Osteocyte (in vitro differentiated cells): ENCODE measurements around the gene C5orf58. TPM values are rescaled to one million over a fixed set of nuclear protein-coding genes. Genes with fewer than 3 reads are reported as not detected.

ENCODE experiments used
- DNase-seq: peaks from one replicate; pipeline ENCODE4 v3.0.0; 2021; ENCODE audit warnings: mixed read lengths; ENCODE audit not compliant: unreplicated experiment; ENCODE audit errors: extremely low spot score
- H3K27ac Mint-ChIP-seq: one replicate; pipeline ENCODE4 v1.8.0; 2021; ENCODE audit warnings: mild to moderate bottlenecking, mixed read lengths; ENCODE audit not compliant: unreplicated experiment
- H3K27me3 Mint-ChIP-seq: one replicate; pipeline ENCODE4 v1.8.0; 2021; ENCODE audit warnings: mixed read lengths; ENCODE audit not compliant: unreplicated experiment
- H3K36me3 Mint-ChIP-seq: one replicate; pipeline ENCODE4 v1.8.0; 2021; ENCODE audit warnings: mixed read lengths; ENCODE audit not compliant: unreplicated experiment
- H3K4me1 Mint-ChIP-seq: one replicate; pipeline ENCODE4 v1.8.0; 2021; ENCODE audit warnings: mixed read lengths; ENCODE audit not compliant: unreplicated experiment
- H3K4me3 Mint-ChIP-seq: one replicate; pipeline ENCODE4 v1.8.0; 2021; ENCODE audit warnings: mild to moderate bottlenecking, moderate library complexity, mixed read lengths; ENCODE audit not compliant: unreplicated experiment
- H3K9me3 Mint-ChIP-seq: one replicate; pipeline ENCODE4 v1.8.0; 2021; ENCODE audit warnings: mixed read lengths; ENCODE audit not compliant: unreplicated experiment
- CTCF ChIP-seq: fragments of 200-600 bp; sonication (generic); IDR thresholded peaks from 2 replicates; pipeline ENCODE4 v1.5.0; 2021; ENCODE audit warnings: antibody characterized with exemption, mild to moderate bottlenecking, moderate library complexity
- total RNA-seq: library from RNA; stranded (reverse); gene quantifications from 2 replicates; pipeline ENCODE4 v1.2.1, GENCODE V29; 2021

C5orf58 gene
- total RNA-seq, 1 donor from 2014 or later, result not detected

- no peak overlapping the region for H3K27ac Mint-ChIP-seq
- H3K4me3 Mint-ChIP-seq, result no peak overlapping the region
- no peak for TF ChIP-seq CTCF
- H3K9me3 Mint-ChIP-seq, result no peaks in the 10 kb centered on the region
- H3K36me3 Mint-ChIP-seq, result no peaks in the 10 kb centered on the region
- H3K27me3 Mint-ChIP-seq, result peaks cover 37% of the 10 kb centered on the region
- no peak for DNase-seq
- no peaks in the 10 kb centered on the region for H3K4me1 Mint-ChIP-seq
Measured at GRCh38 chr5:170190436-170191134, 42.2 kb upstream of the C5orf58 start.

- Mint-ChIP-seq H3K4me3 (no peak overlapping the region), H3K9me3 (no peaks in the 10 kb centered on the region), H3K36me3 (no peaks in the 10 kb centered on the region), H3K27ac (no peak overlapping the region), H3K27me3 (peaks cover 53% of the 10 kb centered on the region), H3K4me1 (no peaks in the 10 kb centered on the region)
- DNase-seq, result no peak
- TF ChIP-seq CTCF, result no peak
Measured at GRCh38 chr5:170192829-170193228, 40.0 kb upstream of the C5orf58 start.

- DNase-seq, result no peak
- no peak overlapping the region for H3K4me3 Mint-ChIP-seq
- no peak overlapping the region for H3K27ac Mint-ChIP-seq
- no peaks in the 10 kb centered on the region for H3K9me3 Mint-ChIP-seq
- H3K27me3 Mint-ChIP-seq, result peaks cover 55% of the 10 kb centered on the region
- no peaks in the 10 kb centered on the region for H3K4me1 Mint-ChIP-seq
- no peak for TF ChIP-seq CTCF
- no peaks in the 10 kb centered on the region for H3K36me3 Mint-ChIP-seq
Measured at GRCh38 chr5:170195961-170196360, 36.8 kb upstream of the C5orf58 start.

GRCh38 chr5:170200876-170201275, 31.9 kb upstream of the C5orf58 start:
- Mint-ChIP-seq H3K4me1 (no peaks in the 10 kb centered on the region), H3K9me3 (no peaks in the 10 kb centered on the region), H3K4me3 (no peak overlapping the region), H3K27me3 (peaks cover 84% of the 10 kb centered on the region), H3K36me3 (no peaks in the 10 kb centered on the region), H3K27ac (no peak overlapping the region)
- no peak for DNase-seq
- no peak for TF ChIP-seq CTCF

GRCh38 chr5:170201311-170201710, 31.5 kb upstream of the C5orf58 start:
- peaks cover 84% of the 10 kb centered on the region for H3K27me3 Mint-ChIP-seq
- no peak for DNase-seq
- H3K4me3 Mint-ChIP-seq, result no peak overlapping the region
- no peak for TF ChIP-seq CTCF
- H3K4me1 Mint-ChIP-seq, result no peaks in the 10 kb centered on the region
- H3K27ac Mint-ChIP-seq, result no peak overlapping the region
- H3K36me3 Mint-ChIP-seq, result no peaks in the 10 kb centered on the region
- no peaks in the 10 kb centered on the region for H3K9me3 Mint-ChIP-seq
